GM18870 (cell line): ENCODE results near the gene MORF4L1.
A peak's percentile ranks its signal among the peaks of the same experiment; 100 is the strongest.
"Not testable (repeated sequence)": the region's sequence is repeated elsewhere in the genome, so short reads cannot be mapped to it uniquely, and the experiment has no call there.

ENCODE experiments used
- ATAC-seq: cut with Tn5 transposase; IDR thresholded peaks from one replicate; pipeline ENCODE4 v1.9.1; 2021; ENCODE audit warnings: moderate library complexity; ENCODE audit not compliant: unreplicated experiment

MORF4L1 gene, protein sequence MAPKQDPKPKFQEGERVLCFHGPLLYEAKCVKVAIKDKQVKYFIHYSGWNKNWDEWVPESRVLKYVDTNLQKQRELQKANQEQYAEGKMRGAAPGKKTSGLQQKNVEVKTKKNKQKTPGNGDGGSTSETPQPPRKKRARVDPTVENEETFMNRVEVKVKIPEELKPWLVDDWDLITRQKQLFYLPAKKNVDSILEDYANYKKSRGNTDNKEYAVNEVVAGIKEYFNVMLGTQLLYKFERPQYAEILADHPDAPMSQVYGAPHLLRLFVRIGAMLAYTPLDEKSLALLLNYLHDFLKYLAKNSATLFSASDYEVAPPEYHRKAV

DNA sequence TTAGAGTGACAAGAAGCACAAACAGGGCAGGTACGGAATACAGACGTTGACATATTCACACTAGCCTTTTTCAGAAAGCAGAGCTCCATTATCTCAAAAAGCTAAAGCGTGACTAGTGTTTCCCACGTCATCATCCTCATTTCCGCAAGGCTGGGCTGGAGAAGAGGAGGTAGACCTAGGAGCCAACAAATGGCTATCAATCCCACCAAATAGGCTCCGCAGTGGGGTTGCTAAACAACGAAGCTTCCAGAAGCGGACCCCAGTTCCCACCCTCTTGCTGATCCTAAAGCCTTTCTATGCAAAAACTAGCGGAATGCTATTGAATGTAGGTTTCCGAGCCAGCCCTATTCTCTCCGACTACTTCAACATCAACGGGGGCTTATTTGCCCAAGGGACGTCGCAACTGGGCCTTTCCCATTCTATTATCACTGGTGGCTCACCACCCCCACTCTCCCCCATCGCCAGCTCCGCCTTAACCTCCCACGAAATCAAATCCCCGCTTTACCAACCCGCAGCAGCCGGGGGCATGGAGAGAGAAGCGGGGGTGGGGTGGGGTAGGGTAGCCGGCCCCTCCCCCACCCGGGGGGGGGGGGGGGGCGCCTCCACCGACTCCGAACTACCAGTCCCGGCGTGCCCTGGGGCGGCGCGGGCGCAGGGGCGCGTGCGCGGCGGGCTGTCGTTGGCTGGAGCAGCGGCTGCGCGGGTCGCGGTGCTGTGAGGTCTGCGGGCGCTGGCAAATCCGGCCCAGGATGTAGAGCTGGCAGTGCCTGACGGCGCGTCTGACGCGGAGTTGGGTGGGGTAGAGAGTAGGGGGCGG is at the start of gene MORF4L1:
TSS of gene MORF4L1 (plus strand) at position 736 of the 817 bp plus-strand sequence. CDS start 128 bp downstream, outside the sequence.
- ATAC-seq = peak; percentile 41

DNA sequence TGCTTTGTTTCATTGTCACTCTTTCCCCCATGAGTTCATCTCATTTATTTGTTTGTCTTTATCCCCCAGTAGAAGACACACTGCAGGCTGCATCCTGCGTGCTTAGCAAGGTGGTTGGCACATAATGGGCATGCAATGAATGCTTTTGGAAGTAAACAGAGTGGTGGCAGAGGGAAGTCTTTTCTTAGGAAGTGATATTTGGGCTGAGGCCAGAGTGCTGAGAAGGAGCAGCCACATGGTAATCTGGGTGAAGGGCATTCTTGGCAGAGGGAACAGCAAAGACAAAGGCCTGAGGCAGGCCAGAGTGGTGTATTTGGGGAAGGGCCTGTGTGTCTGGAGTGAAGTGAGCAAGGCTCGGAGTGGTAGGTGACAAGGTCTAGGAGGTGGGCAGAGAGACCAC is 43.8 kb upstream of the MORF4L1 start:
- no peak for ATAC-seq

DNA sequence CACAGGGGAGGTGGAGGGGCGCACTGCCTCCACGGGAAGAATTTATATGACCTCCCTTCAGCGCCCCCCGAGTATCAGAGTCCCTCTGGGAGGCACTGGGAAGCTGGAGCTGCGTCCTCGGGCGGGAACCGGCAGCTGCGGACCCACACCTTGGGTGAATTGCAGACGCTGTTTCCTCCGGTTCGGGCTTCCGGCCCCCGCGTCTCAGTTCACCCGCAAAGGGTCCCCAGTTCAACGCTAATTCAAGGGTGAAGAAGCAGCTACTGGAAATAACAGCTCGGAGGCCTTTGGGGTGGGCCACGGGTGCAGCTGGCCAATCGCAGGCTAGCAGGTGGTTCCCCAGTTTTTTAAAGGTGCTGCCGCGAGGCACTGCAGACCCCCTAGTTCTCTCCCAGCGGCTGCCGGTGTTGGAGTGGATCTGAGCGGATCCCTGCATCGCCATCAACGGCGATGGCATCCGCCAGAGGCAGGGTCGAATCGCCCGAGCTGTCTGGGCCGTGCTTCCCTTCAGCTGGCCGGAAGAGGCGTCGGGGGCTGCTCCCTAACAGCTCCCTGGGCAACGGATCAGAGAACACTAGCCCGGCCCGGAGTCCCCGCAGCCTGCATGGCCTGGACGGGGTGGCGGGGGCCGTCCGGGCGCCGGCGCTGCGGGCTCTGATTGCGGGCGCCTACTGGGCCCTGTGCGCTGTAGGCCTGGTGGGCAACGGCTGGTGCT is 42.0 kb upstream of the MORF4L1 start:
- ATAC-seq = no peak

DNA sequence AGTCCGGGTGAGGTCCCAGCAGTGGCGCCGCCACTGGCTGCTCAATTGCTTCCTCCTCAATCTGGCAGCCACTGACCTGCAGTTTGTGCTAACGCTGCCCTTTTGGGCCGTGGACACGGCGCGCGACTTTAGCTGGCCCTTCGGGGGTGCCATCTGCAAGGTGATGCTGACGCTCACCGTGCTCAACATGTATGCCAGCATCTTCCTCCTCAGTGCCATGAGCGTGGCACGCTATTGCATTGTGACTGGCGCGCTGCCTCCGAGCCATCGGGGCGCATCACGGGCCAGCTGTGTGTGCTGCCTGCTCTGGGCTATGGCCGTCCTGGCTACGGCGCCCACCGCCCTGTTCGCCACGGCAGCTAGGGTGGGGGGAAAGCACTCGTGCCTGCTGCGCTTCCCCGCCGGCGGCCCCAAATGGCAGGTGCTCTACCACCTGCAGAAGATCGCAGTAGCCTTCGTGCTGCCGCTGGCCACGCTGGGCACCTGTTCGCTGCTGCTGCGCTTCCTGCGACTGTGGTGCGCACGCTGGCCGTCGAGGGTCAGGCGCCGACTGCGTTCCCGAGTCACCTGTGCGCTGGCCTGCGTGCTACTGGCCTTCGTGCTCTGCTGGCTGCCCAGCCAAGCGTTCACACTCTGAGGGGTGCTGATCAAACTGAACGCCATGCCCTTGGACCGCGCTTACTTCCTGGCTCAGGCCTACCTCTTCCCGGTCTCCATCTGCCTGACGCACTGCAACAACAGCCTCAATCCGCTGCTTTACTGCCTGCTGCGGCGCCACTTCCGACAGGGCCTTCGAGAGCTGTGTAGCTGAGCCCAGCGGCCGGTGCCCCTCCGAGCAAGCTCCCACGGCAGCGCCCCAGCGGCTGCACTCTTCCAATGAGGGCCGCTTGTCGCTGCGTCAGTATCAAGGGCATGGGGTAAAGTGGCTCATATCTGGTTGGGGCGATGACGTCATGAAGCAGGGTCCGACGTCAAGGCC is 41.2 kb upstream of the MORF4L1 start:
- ATAC-seq = no peak

DNA sequence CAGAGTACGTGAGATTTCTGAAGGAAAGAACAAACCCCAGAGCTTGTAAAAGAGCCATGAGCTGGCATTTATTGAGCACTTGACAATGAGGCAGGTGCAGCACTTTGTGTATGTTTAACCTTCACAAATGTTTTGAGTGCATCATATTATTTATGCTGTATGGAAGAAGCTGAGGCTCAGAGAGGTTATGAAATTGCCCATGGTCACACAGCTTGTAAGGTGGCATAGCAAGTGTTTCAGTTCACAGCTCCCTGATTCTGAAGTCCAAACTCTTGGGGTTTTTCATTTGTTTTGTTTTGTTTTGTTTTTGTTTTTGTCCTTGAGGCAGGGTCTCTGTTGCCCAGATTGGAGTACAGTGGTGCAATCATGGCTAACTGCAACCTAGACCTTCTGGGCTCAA is 36.4 kb upstream of the MORF4L1 start:
- ATAC-seq = no peak

DNA sequence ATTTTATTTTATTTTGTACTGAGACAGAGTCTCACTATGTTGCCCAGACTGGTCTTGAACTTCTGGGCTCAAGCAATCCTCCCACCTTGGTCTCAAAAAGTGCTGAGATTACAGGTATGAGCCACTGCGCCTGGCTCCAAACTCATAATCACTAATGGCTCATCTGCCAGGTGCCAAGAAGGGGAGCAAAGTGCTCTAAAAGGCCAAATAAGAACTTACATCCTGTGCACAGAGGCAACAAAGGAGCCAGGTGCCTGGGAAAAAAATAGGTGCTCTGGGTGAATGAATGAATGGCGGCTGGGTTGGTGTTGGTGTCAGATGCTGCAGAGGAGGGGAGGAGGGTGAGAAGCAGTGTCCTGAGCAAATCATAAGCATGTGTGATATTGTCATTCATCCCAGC is 35.6 kb upstream of the MORF4L1 start:
- ATAC-seq = no peak

DNA sequence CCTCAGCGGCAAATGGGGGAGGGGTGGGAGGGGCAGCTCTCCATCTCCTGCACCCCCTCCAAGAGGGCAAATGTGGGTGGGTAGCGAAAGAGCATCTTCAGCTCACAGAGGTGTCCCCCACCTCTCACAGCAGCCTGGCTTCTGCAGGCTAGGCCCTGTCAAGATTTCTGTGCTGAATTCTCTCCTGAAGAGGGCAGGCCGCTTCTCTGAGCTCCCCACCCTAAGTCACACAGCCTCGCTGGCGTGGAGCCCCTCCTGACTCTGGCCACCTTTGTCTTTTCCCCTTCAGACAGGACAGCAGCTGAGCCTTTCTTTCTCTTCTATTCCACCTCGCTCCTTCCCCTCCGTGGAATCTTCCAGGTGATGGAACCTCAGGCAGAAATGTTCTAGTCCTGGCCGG is 35.1 kb upstream of the MORF4L1 start:
- no peak for ATAC-seq

DNA sequence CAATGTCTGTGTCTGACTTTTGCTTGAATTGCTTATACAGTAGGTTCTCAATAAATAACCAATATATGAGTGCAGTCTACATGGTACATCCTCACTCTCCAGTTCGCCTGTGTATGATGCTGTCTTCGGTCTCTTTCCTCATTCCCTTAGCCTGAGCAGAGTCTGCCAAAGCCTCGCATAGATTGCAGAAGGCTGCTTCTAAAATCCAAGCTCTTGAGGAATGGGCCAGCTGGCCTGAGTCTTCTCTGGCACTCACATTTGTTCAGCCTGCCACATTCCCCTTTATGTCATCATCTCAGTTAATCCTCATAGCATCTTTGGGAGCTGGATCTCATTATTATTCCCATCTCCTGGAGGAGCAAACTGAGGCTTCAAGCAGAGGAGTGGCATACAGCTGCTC is 34.2 kb upstream of the MORF4L1 start:
- ATAC-seq = no peak

DNA sequence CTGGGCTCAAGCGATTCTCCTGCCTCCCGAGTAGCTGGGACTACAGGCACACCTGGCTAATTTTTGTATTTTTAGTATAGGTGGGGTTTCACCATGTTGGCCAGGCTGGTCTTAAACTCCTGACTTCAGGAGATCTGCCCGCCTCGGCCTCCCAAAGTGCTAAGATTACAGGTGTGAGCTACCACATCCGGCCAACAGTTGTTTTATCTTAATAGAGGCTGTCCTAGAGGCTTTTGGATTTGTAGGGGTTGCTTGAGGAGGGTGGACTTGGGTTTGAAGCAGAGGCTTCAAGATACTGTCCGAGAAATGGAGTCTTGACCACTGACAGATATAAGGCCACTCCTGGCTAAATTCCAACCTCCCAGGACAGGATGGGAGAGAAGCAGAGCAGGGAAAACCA is 33.5 kb upstream of the MORF4L1 start:
- ATAC-seq = not testable (repeated sequence)

DNA sequence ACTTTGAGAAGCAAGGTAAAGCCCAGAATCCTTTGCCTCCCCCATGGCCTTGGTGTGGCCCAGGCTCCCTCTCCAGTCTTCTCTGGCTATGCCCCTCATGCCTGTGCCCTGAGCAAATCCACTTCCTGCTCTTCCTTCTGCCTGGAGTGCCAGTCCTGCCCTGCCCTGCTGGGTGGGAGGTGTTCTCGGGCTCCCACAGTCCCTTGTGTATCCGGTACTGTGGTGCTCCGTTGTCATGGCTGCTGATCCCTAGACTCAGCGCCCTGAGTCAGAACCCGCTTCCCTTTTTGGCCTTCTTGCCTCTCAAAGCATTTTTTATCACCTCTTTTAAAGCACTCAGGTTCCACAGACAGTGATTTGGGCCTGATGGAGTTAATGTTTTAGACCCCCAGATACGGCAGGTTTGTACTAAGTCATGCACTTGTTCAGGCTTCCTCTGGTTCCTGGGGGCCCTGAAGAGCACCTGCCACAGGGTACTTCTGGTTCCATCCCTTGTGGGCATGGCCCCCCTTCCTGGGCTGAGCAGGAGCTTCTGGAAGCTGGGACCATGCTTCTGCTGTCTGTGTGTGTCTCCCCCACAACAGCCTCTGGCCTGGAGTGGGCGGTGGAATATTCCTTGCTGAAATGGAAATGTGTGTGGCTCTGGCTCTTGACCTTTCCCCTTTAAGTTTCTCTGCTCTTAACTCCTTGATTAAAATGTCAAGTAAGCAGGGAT is 31.9 kb upstream of the MORF4L1 start:
- no peak for ATAC-seq

DNA sequence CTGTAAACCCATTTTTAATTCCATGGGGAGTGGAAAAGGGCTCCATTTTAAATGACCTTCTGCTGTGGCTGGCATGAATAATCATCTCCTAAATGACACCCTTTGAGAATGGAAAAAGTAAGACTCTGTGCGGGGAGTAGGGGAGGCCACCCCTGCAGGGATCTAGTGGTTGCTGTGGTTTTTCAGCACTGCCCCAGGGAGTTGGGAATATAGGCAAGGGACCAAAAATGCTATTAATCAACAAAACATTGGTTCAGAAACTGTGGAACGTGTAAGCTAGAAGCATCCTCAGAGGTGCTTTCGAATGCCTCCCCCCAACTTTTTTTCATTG is 31.3 kb upstream of the MORF4L1 start:
- no peak for ATAC-seq

DNA sequence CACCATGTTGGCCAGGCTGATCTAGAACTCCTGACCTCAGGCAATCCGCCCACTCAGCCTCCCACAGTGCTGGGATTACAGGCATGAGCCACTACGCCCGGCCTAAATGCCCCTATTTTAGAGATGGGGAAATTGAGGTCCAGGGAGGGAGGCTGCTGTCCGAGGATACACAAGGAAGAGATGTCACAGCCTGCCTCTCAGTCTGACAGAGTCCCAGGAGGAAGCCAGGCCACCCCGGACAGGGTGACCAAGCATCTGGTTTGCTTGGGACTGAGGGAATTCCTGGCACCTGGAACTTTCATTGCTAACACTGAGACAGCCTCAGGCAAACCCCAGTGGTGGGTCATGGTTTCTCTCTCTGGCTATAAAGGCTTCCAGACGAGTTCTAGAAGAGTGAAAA is 30.8 kb upstream of the MORF4L1 start:
- no peak for ATAC-seq

DNA sequence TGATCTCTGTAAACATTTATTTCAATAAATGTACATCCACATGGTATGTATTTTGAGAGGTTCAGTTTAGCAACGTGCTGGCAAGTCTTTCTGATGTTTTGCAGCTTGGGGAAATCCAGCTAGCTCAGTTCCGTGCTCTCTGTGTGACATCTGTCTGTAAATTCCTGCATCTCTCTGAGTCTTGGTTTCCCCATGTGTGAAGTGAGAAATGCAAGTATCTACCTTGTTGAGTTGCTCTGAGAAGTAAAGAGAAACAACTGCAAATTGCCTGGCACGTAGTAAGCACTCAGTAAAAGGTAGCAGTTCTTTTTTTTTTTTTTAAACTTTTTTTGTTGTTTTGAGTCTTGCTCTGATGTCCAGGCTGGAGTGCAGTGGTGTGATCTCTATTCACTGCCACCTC is 30.2 kb upstream of the MORF4L1 start:
- no peak for ATAC-seq

DNA sequence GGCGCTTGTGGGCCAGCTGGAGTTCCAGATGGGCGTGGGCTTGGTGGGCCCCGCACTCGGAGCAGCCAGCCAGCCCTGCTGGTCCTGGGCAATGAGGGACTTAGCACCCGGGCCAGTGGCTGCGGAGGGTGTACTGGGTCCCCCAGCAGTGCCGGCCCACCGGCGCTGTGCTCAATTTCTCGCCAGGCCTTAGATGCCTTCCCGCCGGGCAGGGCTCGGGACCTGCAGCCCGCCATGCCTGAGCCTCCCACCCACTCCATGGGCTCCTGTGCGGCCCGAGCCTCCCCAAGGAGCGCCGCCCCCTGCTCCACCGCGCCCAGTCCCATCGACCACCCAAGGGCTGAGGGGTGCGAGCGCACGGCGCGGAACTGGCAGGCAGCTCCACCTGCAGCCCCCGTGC is 25.8 kb upstream of the MORF4L1 start:
- ATAC-seq = not testable (repeated sequence)

DNA sequence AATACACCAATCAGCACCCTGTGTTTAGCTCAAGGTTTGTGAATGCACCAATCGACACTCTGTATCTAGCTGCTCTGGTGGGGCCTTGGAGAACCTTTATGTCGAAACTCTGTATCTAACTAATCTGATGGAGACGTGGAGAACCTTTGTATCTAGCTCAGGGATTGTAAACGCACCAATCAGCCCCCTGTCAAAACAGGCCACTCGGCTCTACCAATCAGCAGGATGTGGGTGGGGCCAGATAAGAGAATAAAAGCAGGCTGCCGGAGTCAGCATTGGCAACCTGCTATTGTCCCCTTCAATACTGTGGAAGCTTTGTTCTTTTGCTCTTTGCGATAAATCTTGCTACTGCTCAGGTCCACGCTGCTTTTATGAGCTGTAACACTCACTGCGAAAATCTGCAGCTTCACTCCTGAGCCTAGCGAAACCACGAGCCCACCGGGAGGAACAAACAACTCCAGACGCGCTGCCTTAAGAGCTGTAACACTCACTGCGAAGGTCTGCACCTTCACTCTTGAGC is 25.2 kb upstream of the MORF4L1 start:
- ATAC-seq = not testable (repeated sequence)

DNA sequence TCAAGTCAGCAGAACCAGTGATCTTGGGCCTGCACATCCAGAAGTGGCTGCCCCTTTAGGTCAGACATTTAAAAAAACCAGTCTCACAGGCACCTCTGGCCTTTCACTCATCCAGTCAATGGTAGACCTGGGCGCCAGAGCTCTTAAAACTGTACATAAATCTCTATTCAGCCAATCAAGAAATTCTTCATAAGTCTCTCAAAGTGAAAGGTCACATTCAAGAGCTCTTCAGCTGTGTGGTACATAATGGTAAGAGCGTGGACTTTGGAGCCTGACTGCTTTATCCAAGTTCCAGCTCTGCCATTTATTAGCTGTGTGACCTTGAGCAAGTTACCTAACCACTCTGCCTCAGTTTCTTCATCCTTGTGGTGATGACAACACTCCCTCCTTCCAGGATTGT is 22.3 kb upstream of the MORF4L1 start:
- no peak for ATAC-seq

DNA sequence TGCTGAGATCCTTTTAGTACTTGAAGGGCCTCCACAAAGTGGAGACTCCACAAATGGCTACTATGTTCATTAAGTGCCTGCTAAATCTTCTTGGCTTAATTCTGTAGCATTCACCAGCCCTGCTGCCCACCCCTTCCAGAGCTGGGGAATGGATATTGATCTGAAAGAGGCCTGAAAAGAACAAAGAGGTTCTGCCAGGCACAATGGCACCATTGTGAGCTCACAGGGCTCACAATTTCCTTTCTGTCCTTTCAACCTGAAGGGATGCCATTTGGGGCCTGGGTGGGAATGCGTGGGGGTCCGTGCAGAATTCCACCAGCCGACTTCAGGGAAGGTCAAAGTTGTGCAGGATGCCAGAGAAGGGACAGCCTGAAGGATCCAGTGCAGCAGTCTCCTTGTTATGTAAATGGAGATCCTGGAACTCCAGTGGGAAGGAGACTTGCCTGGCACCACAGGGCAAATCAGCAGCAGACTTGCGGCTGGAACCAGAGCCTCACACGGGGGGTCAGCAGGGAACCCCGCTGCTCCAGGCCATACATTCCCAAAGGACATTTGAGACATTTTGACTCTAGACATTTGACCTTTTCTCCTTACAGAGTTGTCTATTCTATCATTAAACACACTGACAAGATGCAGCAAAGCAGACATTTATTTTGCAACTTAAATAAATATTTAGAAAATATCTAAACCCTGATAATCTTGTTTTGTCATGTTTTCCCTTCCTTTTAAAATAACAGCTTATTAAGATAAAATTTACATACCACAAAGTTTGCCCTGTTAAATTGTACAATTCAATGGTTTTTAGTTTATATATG is 21.5 kb upstream of the MORF4L1 start:
- ATAC-seq = no peak

DNA sequence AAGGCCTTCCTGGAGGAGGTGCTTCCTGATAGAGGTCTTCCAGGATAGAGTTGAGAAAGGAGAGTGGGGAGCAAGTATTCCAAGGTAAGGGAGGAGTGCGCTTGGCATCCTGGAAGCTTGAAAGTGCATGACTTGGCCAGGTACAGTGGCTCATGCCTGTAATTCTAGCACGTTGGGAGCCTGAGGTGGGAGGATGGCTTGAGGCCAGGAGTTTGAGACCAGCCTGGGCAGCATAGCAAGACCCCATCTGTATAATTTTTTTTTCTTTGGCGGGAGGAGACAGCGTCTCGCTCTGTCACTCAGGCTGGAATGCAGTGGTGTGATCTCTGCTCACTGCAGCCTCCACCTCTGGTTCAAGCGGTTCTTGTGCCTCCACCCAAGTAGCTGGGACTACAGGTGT is 19.2 kb upstream of the MORF4L1 start:
- ATAC-seq = no peak

DNA sequence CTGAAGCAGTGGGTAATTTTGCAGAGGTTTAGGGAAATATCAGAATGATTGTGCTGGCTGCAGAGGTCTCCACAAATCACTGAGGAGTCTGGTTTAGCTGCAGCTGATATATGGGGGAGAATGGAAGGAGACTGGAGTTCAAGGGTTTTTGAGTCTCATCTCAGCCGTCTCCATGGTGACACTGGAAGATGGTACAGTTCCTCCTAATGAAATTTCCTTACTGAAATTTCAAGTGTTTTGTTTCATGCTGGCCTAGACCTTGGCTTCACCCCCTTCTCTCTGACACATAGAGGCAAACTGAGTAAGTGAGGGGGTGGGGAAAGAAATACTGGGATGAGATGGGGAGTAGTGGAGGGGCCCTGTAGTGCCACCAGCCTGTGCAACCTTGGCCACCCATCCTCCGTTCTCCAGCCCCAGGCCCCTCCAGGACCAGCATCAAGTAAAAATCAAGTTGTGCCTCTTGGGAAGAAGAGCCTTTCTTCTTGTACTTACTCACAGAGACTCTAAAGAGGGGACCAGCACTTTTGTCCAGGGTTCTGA is 17.8 kb upstream of the MORF4L1 start:
- no peak for ATAC-seq
